ENCODE data around the gene RMDN3.

Gene RMDN3

DNA sequence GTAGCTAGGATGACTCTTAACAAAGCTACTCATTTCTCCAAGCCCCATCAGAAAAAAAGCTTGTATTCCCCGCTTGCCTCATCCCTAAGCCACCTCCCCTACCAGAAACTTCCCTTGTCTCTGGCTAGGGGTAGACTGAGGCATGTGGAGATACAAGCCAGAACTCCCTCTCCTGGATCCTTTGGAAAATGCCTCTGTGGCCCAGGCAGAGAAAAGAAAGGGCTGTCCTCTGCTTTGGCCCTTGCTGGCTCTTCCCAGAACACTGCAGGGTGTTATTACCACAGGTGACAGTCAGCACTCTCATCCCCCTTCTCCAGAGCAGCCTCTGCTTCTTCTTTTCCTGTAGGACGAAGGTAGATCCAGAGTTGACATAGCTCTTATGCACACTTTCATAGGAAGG is 15.2 kb downstream of the RMDN3 start:
- peaks cover 86% of the 10 kb centered on the region for H3K36me3 ChIP-seq (ENCODE audit: insufficient read depth, low read length)
- no peaks in the 10 kb centered on the region for H3K79me2 ChIP-seq (ENCODE audit: insufficient read depth, low read length)
- H3K27ac ChIP-seq (ENCODE audit: low read length) = no peak overlapping the region
- H3K27me3 ChIP-seq (ENCODE audit: insufficient read depth, low read length, poor library complexity) = no peaks in the 10 kb centered on the region
- ATAC-seq (ENCODE audit: insufficient read depth, low read depth) (no peak), DNase-seq (no peak)
- no peak overlapping the region for H3K9ac ChIP-seq (ENCODE audit: low read depth, low read length)
- no peak for TF ChIP-seq EZH2 (IDR thresholded peaks at IDR 0.05; ENCODE audit: borderline replicate concordance, low read depth, low read length, severe bottlenecking)
- TF ChIP-seq, protein P1, sequence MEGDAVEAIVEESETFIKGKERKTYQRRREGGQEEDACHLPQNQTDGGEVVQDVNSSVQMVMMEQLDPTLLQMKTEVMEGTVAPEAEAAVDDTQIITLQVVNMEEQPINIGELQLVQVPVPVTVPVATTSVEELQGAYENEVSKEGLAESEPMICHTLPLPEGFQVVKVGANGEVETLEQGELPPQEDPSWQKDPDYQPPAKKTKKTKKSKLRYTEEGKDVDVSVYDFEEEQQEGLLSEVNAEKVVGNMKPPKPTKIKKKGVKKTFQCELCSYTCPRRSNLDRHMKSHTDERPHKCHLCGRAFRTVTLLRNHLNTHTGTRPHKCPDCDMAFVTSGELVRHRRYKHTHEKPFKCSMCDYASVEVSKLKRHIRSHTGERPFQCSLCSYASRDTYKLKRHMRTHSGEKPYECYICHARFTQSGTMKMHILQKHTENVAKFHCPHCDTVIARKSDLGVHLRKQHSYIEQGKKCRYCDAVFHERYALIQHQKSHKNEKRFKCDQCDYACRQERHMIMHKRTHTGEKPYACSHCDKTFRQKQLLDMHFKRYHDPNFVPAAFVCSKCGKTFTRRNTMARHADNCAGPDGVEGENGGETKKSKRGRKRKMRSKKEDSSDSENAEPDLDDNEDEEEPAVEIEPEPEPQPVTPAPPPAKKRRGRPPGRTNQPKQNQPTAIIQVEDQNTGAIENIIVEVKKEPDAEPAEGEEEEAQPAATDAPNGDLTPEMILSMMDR (IDR thresholded peaks at IDR 0.05; ENCODE audit: borderline replicate concordance, extremely low read depth, low read length, poor library complexity, severe bottlenecking) = no peak
- H2AFZ ChIP-seq (ENCODE audit: low read depth, low read length) = no peak overlapping the region
- no peaks in the 10 kb centered on the region for H3K9me3 ChIP-seq (ENCODE audit: insufficient read depth, low read length, severe bottlenecking)
- no peaks in the 10 kb centered on the region for H3K4me1 ChIP-seq (ENCODE audit: insufficient read depth, low read length)
- H3K4me3 ChIP-seq (ENCODE audit: low read depth in 1 of 2, low read length in 2 of 2) = no peak overlapping the region
- no peak overlapping the region for H3K4me2 ChIP-seq (ENCODE audit: insufficient read depth, low read length)
- peaks cover 6% of the 10 kb centered on the region; the same call in 1 of the 2 replicates for H4K20me1 ChIP-seq (ENCODE audit: insufficient read depth, low read length)

DNA sequence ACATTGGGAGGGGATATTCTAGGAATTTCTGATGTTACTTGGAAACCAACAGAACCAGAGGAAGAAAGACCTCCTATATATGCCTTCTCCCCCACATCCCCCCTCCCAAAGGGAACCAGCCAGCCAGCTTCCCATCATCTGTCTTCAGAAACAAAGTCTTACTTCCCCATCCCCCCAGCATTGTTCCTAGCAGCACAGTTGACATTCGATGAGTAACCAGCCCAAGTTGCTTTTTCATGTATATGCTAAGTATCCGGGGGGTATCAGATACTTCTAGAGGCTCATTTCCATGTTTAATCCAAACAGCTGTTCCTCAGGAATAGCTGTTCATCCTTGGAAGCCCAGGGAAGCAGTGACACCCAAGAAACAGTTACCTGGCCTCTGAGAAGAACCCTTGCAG is 16.0 kb downstream of the RMDN3 start:
- no peak overlapping the region for H3K4me2 ChIP-seq (ENCODE audit: insufficient read depth, low read length)
- no peaks in the 10 kb centered on the region for H3K27me3 ChIP-seq (ENCODE audit: insufficient read depth, low read length, poor library complexity)
- TF ChIP-seq EZH2 (IDR thresholded peaks at IDR 0.05; ENCODE audit: borderline replicate concordance, low read depth, low read length, severe bottlenecking) = no peak
- TF ChIP-seq, protein P1 (IDR thresholded peaks at IDR 0.05; ENCODE audit: borderline replicate concordance, extremely low read depth, low read length, poor library complexity, severe bottlenecking) = no peak
- no peak overlapping the region for H3K9ac ChIP-seq (ENCODE audit: low read depth, low read length)
- no peak overlapping the region for H3K27ac ChIP-seq (ENCODE audit: low read length)
- peaks cover 86% of the 10 kb centered on the region for H3K36me3 ChIP-seq (ENCODE audit: insufficient read depth, low read length)
- 0 out of 2 replicates have a peak, but pooled peaks cover 3% of the 10 kb centered on the region for H4K20me1 ChIP-seq (ENCODE audit: insufficient read depth, low read length)
- ATAC-seq (ENCODE audit: insufficient read depth, low read depth) = no peak
- DNase-seq = no peak
- no peaks in the 10 kb centered on the region for H3K9me3 ChIP-seq (ENCODE audit: insufficient read depth, low read length, severe bottlenecking)
- no peaks in the 10 kb centered on the region for H3K4me1 ChIP-seq (ENCODE audit: insufficient read depth, low read length)
- H3K79me2 ChIP-seq (ENCODE audit: insufficient read depth, low read length) = no peaks in the 10 kb centered on the region
- H3K4me3 ChIP-seq (ENCODE audit: low read depth in 1 of 2, low read length in 2 of 2) = no peak overlapping the region
- H2AFZ ChIP-seq (ENCODE audit: low read depth, low read length) = no peak overlapping the region

DNA sequence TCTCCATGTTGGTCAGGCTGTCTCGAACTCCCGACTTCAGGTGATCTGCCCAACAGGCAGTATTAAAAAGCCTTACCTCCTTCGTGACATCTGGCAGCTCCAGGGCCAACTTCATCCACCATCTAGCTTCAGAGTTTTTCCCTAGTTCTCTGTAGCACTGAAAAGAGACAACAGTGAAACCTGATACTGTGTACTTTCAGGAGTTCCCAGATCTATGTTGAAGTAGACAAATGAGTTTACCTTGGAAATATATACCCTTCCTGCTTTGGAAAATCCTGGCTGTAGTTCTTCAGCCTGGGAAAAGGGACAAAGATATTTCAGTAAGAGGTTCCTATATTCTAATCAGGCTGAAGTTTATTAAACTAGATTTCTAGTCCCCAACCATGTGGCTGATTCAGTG is 18.0 kb downstream of the RMDN3 start:
- no peaks in the 10 kb centered on the region for H3K27me3 ChIP-seq (ENCODE audit: insufficient read depth, low read length, poor library complexity)
- no peaks in the 10 kb centered on the region for H3K4me1 ChIP-seq (ENCODE audit: insufficient read depth, low read length)
- H2AFZ ChIP-seq (ENCODE audit: low read depth, low read length) = no peak overlapping the region
- H3K9me3 ChIP-seq (ENCODE audit: insufficient read depth, low read length, severe bottlenecking) = no peaks in the 10 kb centered on the region
- no peak overlapping the region for H3K27ac ChIP-seq (ENCODE audit: low read length)
- ATAC-seq (ENCODE audit: insufficient read depth, low read depth) = no peak
- H3K36me3 ChIP-seq (ENCODE audit: insufficient read depth, low read length) = peaks cover 85% of the 10 kb centered on the region
- no peak overlapping the region for H3K4me2 ChIP-seq (ENCODE audit: insufficient read depth, low read length)
- 0 out of 2 replicates have a peak, but pooled peaks cover 3% of the 10 kb centered on the region for H4K20me1 ChIP-seq (ENCODE audit: insufficient read depth, low read length)
- TF ChIP-seq EZH2 (IDR thresholded peaks at IDR 0.05; ENCODE audit: borderline replicate concordance, low read depth, low read length, severe bottlenecking) = no peak
- TF ChIP-seq, protein P1 (IDR thresholded peaks at IDR 0.05; ENCODE audit: borderline replicate concordance, extremely low read depth, low read length, poor library complexity, severe bottlenecking) = no peak
- H3K4me3 ChIP-seq (ENCODE audit: low read depth in 1 of 2, low read length in 2 of 2) = no peak overlapping the region
- H3K79me2 ChIP-seq (ENCODE audit: insufficient read depth, low read length) = no peaks in the 10 kb centered on the region
- no peak for DNase-seq
- no peak overlapping the region for H3K9ac ChIP-seq (ENCODE audit: low read depth, low read length)

- H4K20me1 ChIP-seq (ENCODE audit: insufficient read depth, low read length) = 0 out of 2 replicates have a peak, but pooled peaks cover 3% of the 10 kb centered on the region
- peaks cover 85% of the 10 kb centered on the region for H3K36me3 ChIP-seq (ENCODE audit: insufficient read depth, low read length)
- H3K4me1 ChIP-seq (ENCODE audit: insufficient read depth, low read length) = no peaks in the 10 kb centered on the region
- no peaks in the 10 kb centered on the region for H3K27me3 ChIP-seq (ENCODE audit: insufficient read depth, low read length, poor library complexity)
- DNase-seq (no peak), ATAC-seq (ENCODE audit: insufficient read depth, low read depth) (no peak)
- no peak overlapping the region for H3K4me3 ChIP-seq (ENCODE audit: low read depth in 1 of 2, low read length in 2 of 2)
- TF ChIP-seq EZH2 (IDR thresholded peaks at IDR 0.05; ENCODE audit: borderline replicate concordance, low read depth, low read length, severe bottlenecking) = no peak
- TF ChIP-seq, protein P1 (IDR thresholded peaks at IDR 0.05; ENCODE audit: borderline replicate concordance, extremely low read depth, low read length, poor library complexity, severe bottlenecking) = no peak
- H3K9me3 ChIP-seq (ENCODE audit: insufficient read depth, low read length, severe bottlenecking) = no peaks in the 10 kb centered on the region
- no peak overlapping the region for H3K4me2 ChIP-seq (ENCODE audit: insufficient read depth, low read length)
- no peak overlapping the region for H3K9ac ChIP-seq (ENCODE audit: low read depth, low read length)
- H3K79me2 ChIP-seq (ENCODE audit: insufficient read depth, low read length) = no peaks in the 10 kb centered on the region
- no peak overlapping the region for H2AFZ ChIP-seq (ENCODE audit: low read depth, low read length)
- no peak overlapping the region for H3K27ac ChIP-seq (ENCODE audit: low read length)
These were observed 18.5 kb downstream of the RMDN3 start for GRCh38 chr15:40736575-40736974.
